Nucleus accumbens (tissue), 56 donors: Measurements from ENCODE around the gene PIK3CG.
"Not testable (repeated sequence)": the region's sequence is repeated elsewhere in the genome, so short reads cannot be mapped to it uniquely, and the experiment has no call there.

Experiments
- DNase-seq, 56 donors: peaks; one replicate each; lab custom pipeline; 2025; lab: John Stamatoyannopoulos, UW

PIK3CG gene

GRCh38 chr7:106883456-106884026 is 18.5 kb downstream of the PIK3CG start:
- no peak for DNase-seq

- DNase-seq = no peak
Measured at GRCh38 chr7:106885652-106886051, 20.6 kb downstream of the PIK3CG start.

GRCh38 chr7:106887421-106887820 is 22.3 kb downstream of the PIK3CG start:
- DNase-seq = no peak

- DNase-seq = no peak
Measured at GRCh38 chr7:106888204-106888603, 23.1 kb downstream of the PIK3CG start.

GRCh38 chr7:106890952-106891351 is 25.9 kb downstream of the PIK3CG start:
- DNase-seq = no peak

- DNase-seq = no peak
Measured at GRCh38 chr7:106891548-106892410, 26.7 kb downstream of the PIK3CG start.

- DNase-seq = no peak
Measured at GRCh38 chr7:106893591-106893990, 28.5 kb downstream of the PIK3CG start.

GRCh38 chr7:106895246-106895864 is 30.3 kb downstream of the PIK3CG start:
- no peak for DNase-seq

GRCh38 chr7:106896231-106896630 is 31.1 kb downstream of the PIK3CG start:
- DNase-seq = no peak

GRCh38 chr7:106897553-106897952 is 32.5 kb downstream of the PIK3CG start:
- DNase-seq = not testable (repeated sequence)

GRCh38 chr7:106898967-106899366 is 33.9 kb downstream of the PIK3CG start:
- DNase-seq = not testable (repeated sequence)

GRCh38 chr7:106901828-106902441 is 36.9 kb downstream of the PIK3CG start:
- no peak for DNase-seq

- DNase-seq = no peak
Measured at GRCh38 chr7:106905734-106906133, 40.7 kb downstream of the PIK3CG start.

GRCh38 chr7:106911959-106912358 is 46.9 kb downstream of the PIK3CG start:
- no peak for DNase-seq

GRCh38 chr7:106914018-106914607 is 49.0 kb downstream of the PIK3CG start:
- no peak for DNase-seq

- DNase-seq = no peak
Measured at GRCh38 chr7:106915407-106915806, 50.3 kb downstream of the PIK3CG start.

GRCh38 chr7:106915873-106916272 is 50.8 kb downstream of the PIK3CG start:
- DNase-seq = no peak

GRCh38 chr7:106916679-106917078 is 51.6 kb downstream of the PIK3CG start:
- DNase-seq = no peak

- no peak for DNase-seq
Measured at GRCh38 chr7:106918991-106919390, 53.9 kb downstream of the PIK3CG start.

- not testable (repeated sequence) for DNase-seq
Measured at GRCh38 chr7:106924468-106924867, 59.4 kb downstream of the PIK3CG start.

GRCh38 chr7:106926892-106927291 is 61.8 kb downstream of the PIK3CG start:
- DNase-seq = no peak
